B cell (primary cell): ENCODE measurements around the gene KLF16. TPM values are rescaled to one million over a fixed set of nuclear protein-coding genes. Genes with fewer than 3 reads are reported as not detected.

Experiments
- ATAC-seq: fragments of 200-7000 bp; cut with Tn5 transposase; one replicate; pipeline ENCODE4 v1.10.0; 2021; ENCODE audit warnings: low read depth, mild to moderate bottlenecking, moderate number of reproducible peaks, moderate library complexity
- CTCF ChIA-PET: fragments of 350-600 bp; sonication (Branson Sonifier 250); formaldehyde crosslinking; loops from one replicate; lab custom pipeline; 2021; ENCODE audit warnings: antibody characterized with exemption, inconsistent platforms; lab: Charles Lee
- POLR2A ChIA-PET: fragments of 350-600 bp; sonication (Branson Sonifier 250); formaldehyde crosslinking; loops from one replicate; lab custom pipeline; 2021; ENCODE audit warnings: antibody characterized with exemption; lab: Charles Lee
- DNase-seq: peaks from one replicate; pipeline ENCODE4 v3.0.0; 2013
- H2AFZ ChIP-seq: 2 replicates; pipeline ENCODE4 v1.6.1; 2012; ENCODE audit warnings: mild to moderate bottlenecking, low read depth, low read length; ENCODE audit not compliant: insufficient read depth, poor library complexity, severe bottlenecking
- H3K27ac ChIP-seq, 2 donors: 1 replicate in 1 of 2; 2 replicates in 1 of 2; pipeline ENCODE4 v1.5.1; 2012 to 2013; ENCODE audit warnings: low read length in 2 of 2, mild to moderate bottlenecking in 2 of 2, moderate library complexity in 1 of 2
- H3K27me3 ChIP-seq, 4 experiments: fragments of 200-600 bp in 1 of 4; sonication (generic) in 1 of 4; replicated peaks in 1 of 4; 1 replicate in 2 of 4; 2 replicates in 2 of 4; pipeline versions ENCODE4 v1.6.1 to v1.7.0; 2013 to 2016; ENCODE audit warnings: low read length in 3 of 4, mild to moderate bottlenecking in 2 of 4, mixed read lengths in 1 of 4, moderate library complexity in 1 of 4; ENCODE audit not compliant: insufficient read depth in 4 of 4, control insufficient read depth in 3 of 4; ENCODE audit errors: control extremely low read depth in 1 of 4
- H3K36me3 ChIP-seq, 2 experiments: replicated peaks in 1 of 2; 1 replicate in 1 of 2; 2 replicates in 1 of 2; pipeline versions ENCODE4 v1.6.1 to v1.7.1; 2013; ENCODE audit warnings: low read length in 1 of 2; ENCODE audit not compliant: insufficient read depth in 2 of 2, control insufficient read depth in 1 of 2; ENCODE audit errors: control extremely low read depth in 1 of 2, extremely low read depth in 1 of 2
- H3K4me1 ChIP-seq, 2 donors: fragments of 200-600 bp in 1 of 2; sonication (generic) in 1 of 2; 1 replicate in 1 of 2; 2 replicates in 1 of 2; pipeline versions ENCODE4 v1.5.1 to v1.6.1; 2013 to 2017; ENCODE audit warnings: low read length in 2 of 2; ENCODE audit not compliant: control insufficient read depth in 2 of 2, insufficient read depth in 2 of 2
- H3K4me2 ChIP-seq: replicated peaks from 2 replicates; pipeline ENCODE3; 2012; ENCODE audit warnings: mild to moderate bottlenecking, low read depth, low read length; ENCODE audit not compliant: poor library complexity, severe bottlenecking
- H3K4me3 ChIP-seq, 5 experiments: fragments of 200-600 bp in 1 of 5; sonication (generic) in 1 of 5; 1 replicate in 3 of 5; 2 replicates in 2 of 5; pipeline versions ENCODE4 v1.5.1 to v1.7.0; 2011 to 2016; ENCODE audit warnings: low read length in 4 of 5, mild to moderate bottlenecking in 4 of 5, low read depth in 2 of 5, control low read depth in 1 of 5, moderate library complexity in 1 of 5; ENCODE audit not compliant: insufficient read depth in 1 of 5; ENCODE audit errors: control extremely low read depth in 1 of 5, extremely low read depth in 1 of 5
- H3K79me2 ChIP-seq: fragments of 200-600 bp; sonication (generic); one replicate; pipeline ENCODE4 v1.6.0; 2016; ENCODE audit warnings: low read length; ENCODE audit not compliant: control insufficient read depth, insufficient read depth
- H3K9ac ChIP-seq: fragments of 200-600 bp; sonication (generic); 2 replicates; pipeline ENCODE4 v1.6.1; 2017; ENCODE audit warnings: mild to moderate bottlenecking, low read length, moderate library complexity
- H3K9me3 ChIP-seq, 3 donors: one replicate each; pipeline versions ENCODE4 v1.6.1 to v1.7.1; 2013; ENCODE audit warnings: low read length in 2 of 3; ENCODE audit not compliant: control insufficient read depth in 2 of 3, insufficient read depth in 1 of 3; ENCODE audit errors: control extremely low read depth in 1 of 3
- H4K20me1 ChIP-seq: 2 replicates; pipeline ENCODE4 v1.6.0; 2012; ENCODE audit warnings: mild to moderate bottlenecking, low read length; ENCODE audit not compliant: insufficient read depth, control insufficient read depth, poor library complexity, severe bottlenecking
- H3K27ac Mint-ChIP-seq: one replicate; pipeline ENCODE4 v1.8.0; 2021; ENCODE audit warnings: mixed read lengths
- H3K27me3 Mint-ChIP-seq: one replicate; pipeline ENCODE4 v1.8.0; 2021; ENCODE audit warnings: mixed read lengths
- H3K4me1 Mint-ChIP-seq: one replicate; pipeline ENCODE4 v1.8.0; 2021; ENCODE audit warnings: mixed read lengths
- H3K4me3 Mint-ChIP-seq: one replicate; pipeline ENCODE4 v1.8.0; 2021; ENCODE audit warnings: mixed read lengths
- H3K9me3 Mint-ChIP-seq: one replicate; pipeline ENCODE4 v1.8.0; 2022; ENCODE audit warnings: mixed read lengths; ENCODE audit not compliant: insufficient read depth
- EZH2 ChIP-seq: IDR thresholded peaks from 2 replicates; pipeline ENCODE4 v1.6.1; 2012; ENCODE audit warnings: borderline replicate concordance, low read depth, mild to moderate bottlenecking, moderate library complexity, low read length; ENCODE audit not compliant: insufficient read depth, poor library complexity, severe bottlenecking
- WGBS: methylation state at CpG from one replicate; pipeline ENCODE4 v1.1.5; 2013; ENCODE audit warnings: missing lambda C conversion rate; ENCODE audit not compliant: insufficient coverage; 5-methylcytosine and 5-hydroxymethylcytosine counted together
- intact Hi-C: fragments of 100-400 bp; cut with micrococcal nuclease; formaldehyde crosslinking; loops from one replicate; pipeline ENCODE4 v1.10.0; 2022
- polyA plus RNA-seq: library from polyadenylated mRNA; depleted of rRNA; stranded (reverse); fragments of >200 nt; gene quantifications from 2 replicates; pipeline ENCODE4 v1.2.3, GENCODE V29; 2012
- total RNA-seq, 2 donors: library from RNA; stranded (reverse); fragments of 120-200 nt in 1 of 2; gene quantifications; 1 replicate in 1 of 2; 2 replicates in 1 of 2; pipeline versions ENCODE4 v1.2.3 to v1.2.4, GENCODE V29; 2013 to 2022
- TF ChIP-seq, protein P1 (sequence below): fragments of 200-600 bp; IDR thresholded peaks from one replicate; pipeline ENCODE4 v1.8.0; 2022; ENCODE audit warnings: antibody characterized with exemption, mild to moderate bottlenecking

KLF16 gene
- total and polyA plus RNA-seq, 2 donors (not counting 1 experiment from before 2014, with no cell fraction given): 29.7 to 49.0 TPM

DNA sequence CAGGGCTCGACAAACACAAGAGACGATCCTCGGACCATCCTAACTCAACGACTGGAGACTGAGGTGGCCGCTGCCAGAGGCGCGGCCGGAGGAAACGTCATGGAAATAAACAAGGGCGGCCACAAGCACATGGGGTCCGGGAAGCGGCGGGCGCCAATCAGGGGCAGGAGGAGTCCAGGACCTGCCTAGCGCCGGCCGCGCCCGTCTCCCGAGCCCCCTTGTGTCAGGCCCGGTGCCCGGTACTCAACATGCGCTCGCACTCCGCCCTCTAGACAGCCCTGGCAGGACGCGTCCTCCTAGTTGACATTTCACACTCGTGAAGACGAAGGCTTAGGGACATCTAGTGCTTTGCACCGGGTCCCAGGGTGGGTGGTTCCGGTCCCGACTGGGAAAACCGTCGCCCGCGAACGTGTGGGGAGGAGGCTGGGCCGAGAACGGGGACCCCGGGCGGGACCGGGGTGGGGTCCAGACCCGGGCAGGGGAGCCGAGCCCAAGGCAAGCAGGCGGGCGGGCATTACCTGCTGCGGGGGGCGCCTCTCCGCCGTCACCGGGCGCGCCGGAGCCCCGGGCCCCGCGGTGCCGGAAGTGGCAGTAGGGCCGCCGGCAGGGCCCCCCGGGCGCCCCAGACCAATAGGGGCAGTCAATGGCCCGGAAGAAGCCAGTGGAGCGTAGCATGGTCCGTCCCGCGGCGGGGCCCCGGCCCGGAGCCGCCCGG is 15.5 kb downstream of the KLF16 start:
- no peaks in the 10 kb centered on the region for H3K27me3 ChIP-seq
- Mint-ChIP-seq H3K9me3 (no peaks in the 10 kb centered on the region), H3K27me3 (no peaks in the 10 kb centered on the region), H3K4me1 (peaks cover 58% of the 10 kb centered on the region), H3K4me3 (peak overlapping the region; percentile 90), H3K27ac (peak overlapping the region; percentile 93)
- DNase-seq (no peak), ATAC-seq (no peak)
- intact Hi-C loops: loop anchor here (1.0 to 5.0 kb wide), 4 partner anchors 16 to 196 kb away; partner anchors contain the start of genes ADAT3, ATP8B3, SCAMP4 and TCF3
- H3K79me2 ChIP-seq: peaks cover 77% of the 10 kb centered on the region
- H3K36me3 ChIP-seq: peaks cover 0 to 13% of the 10 kb centered on the region in 2 experiments
- POLR2A ChIA-PET: no interaction called here
- H3K4me1 ChIP-seq: peaks cover 53 to 73% of the 10 kb centered on the region in 2 donors
- H3K9me3 ChIP-seq: no peaks in the 10 kb centered on the region
- H3K9ac ChIP-seq: peak overlapping the region; percentile 89
- CTCF ChIA-PET: interaction anchor here (1.5 kb wide), 1 partner anchor 22 kb away, joined by 5 read pairs; no protein-coding TSS in a partner anchor
- H4K20me1 ChIP-seq: peaks cover 69% of the 10 kb centered on the region
- H3K4me2 ChIP-seq: peak overlapping the region; percentile 100
- under 1% methylated on average over 72 of the region's 72 CpGs for WGBS
- peak overlapping the region; percentile 70 for H2AFZ ChIP-seq
- no peak for TF ChIP-seq EZH2
- TF ChIP-seq, protein P1, sequence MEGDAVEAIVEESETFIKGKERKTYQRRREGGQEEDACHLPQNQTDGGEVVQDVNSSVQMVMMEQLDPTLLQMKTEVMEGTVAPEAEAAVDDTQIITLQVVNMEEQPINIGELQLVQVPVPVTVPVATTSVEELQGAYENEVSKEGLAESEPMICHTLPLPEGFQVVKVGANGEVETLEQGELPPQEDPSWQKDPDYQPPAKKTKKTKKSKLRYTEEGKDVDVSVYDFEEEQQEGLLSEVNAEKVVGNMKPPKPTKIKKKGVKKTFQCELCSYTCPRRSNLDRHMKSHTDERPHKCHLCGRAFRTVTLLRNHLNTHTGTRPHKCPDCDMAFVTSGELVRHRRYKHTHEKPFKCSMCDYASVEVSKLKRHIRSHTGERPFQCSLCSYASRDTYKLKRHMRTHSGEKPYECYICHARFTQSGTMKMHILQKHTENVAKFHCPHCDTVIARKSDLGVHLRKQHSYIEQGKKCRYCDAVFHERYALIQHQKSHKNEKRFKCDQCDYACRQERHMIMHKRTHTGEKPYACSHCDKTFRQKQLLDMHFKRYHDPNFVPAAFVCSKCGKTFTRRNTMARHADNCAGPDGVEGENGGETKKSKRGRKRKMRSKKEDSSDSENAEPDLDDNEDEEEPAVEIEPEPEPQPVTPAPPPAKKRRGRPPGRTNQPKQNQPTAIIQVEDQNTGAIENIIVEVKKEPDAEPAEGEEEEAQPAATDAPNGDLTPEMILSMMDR: no peak
- peak overlapping the region; percentile 47 to 95 (median 83) for H3K4me3 ChIP-seq
- peak overlapping the region; percentile 95 to 97 for H3K27ac ChIP-seq

DNA sequence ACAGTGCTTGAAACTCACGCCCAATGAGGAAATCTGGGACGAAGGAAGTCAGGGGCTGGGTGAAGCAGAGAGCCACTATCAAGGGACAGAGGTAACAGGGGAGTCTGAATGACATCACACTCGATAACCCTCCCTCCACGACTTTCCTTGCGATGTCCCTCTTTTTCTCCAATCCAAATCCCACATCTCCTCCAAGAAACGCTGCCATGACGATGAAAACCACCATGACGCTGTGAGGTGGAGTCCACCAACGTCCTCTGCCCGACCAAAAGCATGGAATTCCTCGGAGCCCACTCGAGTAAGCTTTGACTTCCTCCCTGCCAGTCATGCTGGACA is 16.1 kb downstream of the KLF16 start:
- ChIA-PET CTCF (interaction anchor here (0.6 to 1.5 kb wide), 2 partner anchors 21 to 527 kb away, joined by 3 to 5 read pairs; no protein-coding TSS in a partner anchor), POLR2A (no interaction called here)
- Histone ChIP-seq H3K9me3 (no peaks in the 10 kb centered on the region), H3K4me3 (peak overlapping the region in 4 of 5 experiments; percentile 82 to 95 (median 86)), H4K20me1 (peaks cover 69% of the 10 kb centered on the region), H3K4me2 (peak overlapping the region; percentile 100), H3K9ac (peak overlapping the region; percentile 89), H3K27ac (peak overlapping the region; percentile 95 to 97), H3K4me1 (peaks cover 48 to 68% of the 10 kb centered on the region in 2 donors), H3K79me2 (peaks cover 77% of the 10 kb centered on the region), H3K27me3 (no peaks in the 10 kb centered on the region), H2AFZ (no peak overlapping the region), H3K36me3 (peaks cover 0 to 13% of the 10 kb centered on the region in 2 experiments)
- intact Hi-C loops: loop anchor here (5.0 kb wide), 1 partner anchor 195 kb away; the partner anchor contains the start of gene TCF3
- no peaks in the 10 kb centered on the region for H3K9me3 Mint-ChIP-seq
- no peak for DNase-seq
- WGBS: 5% methylated on average over 11 of the region's 12 CpGs
- H3K27me3 Mint-ChIP-seq: no peaks in the 10 kb centered on the region
- peak overlapping the region; percentile 93 for H3K27ac Mint-ChIP-seq
- TF ChIP-seq, protein P1: no peak
- TF ChIP-seq EZH2: no peak
- H3K4me3 Mint-ChIP-seq: peak overlapping the region; percentile 90
- peaks cover 61% of the 10 kb centered on the region for H3K4me1 Mint-ChIP-seq
- no peak for ATAC-seq
